Amygdala (tissue), 56 donors: ENCODE measurements around the gene FMNL2.

Experiments used
- DNase-seq, 56 donors: peaks; one replicate each; lab custom pipeline; 2025; lab: John Stamatoyannopoulos, UW

The FMNL2 gene

DNA sequence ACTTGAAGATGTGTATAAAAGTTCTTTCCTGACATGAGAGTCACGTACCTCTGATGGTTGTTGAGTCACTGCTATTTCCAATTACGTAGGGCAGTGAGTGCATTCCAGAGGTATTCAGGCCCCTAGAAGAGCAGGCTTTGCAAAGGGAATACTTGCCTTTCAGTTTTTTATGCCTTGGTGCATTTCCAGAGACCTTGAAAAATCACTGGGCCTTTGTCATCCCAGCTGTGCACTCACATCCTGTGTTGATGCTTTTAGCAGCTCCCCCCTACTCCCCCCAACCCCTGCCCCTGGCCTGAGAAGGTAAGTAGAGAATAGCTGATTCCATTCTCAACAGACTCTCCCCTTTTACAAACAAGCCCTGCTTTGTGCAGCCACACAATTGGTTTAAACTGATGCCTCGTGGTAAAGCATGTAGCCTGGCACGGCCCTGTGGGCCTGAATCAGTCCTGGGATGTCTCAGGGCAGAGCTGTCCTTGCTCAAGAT is 208.1 kb downstream of the FMNL2 start:
- peak in 41 of 56 donors; percentile 6 to 77 (median 42) for DNase-seq

DNA sequence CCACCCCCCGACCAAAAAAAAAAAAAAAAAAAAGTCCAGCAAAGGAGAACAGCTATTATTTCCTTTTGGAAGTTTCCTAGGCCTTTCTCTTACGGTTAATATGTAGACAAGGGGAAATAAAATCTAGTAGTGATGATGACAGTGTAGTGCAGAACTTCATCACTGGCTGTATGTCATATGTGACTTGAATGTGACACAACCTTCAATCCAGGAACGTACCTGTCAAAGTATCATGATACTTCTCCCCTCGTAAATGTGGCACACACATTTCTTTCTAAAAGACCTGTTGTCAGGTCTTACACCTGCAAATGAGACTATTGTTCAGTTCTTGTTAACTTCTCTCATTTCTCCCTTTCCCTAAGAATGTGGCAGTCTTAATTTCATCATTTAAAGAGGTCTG is 208.7 kb downstream of the FMNL2 start:
- DNase-seq: no peak

- DNase-seq: no peak
These were observed 209.7 kb downstream of the FMNL2 start for GRCh38 chr2:152544638-152545037.

DNA sequence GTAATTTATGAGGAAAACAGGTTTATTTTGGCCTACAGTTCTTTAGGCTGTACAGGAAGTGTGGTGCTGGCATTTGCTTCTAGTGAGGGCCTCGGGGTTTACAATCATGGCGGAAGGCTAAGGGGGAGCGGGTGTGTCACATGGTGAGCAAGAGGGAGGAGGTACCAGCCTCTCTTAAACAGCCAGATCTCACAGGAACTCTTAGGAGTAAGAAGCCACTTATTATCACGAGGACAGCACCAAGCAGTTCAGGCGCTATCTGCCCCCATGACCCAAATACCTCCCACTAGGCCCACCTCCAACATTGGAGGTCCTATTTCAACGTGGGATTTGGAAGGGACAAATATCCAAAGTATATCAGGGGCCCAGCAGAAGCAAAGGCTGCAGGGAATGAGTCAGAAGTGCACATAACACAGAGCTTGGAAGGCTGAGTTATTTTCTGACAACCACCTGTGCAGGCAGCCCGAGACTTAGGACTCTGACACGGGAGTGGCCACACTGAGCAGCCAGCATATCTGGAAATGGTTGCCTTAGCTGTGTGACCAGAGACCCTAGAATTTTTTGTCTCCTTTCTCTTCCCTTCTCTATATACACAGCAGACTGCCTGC is 211.4 kb downstream of the FMNL2 start:
- no peak for DNase-seq

DNA sequence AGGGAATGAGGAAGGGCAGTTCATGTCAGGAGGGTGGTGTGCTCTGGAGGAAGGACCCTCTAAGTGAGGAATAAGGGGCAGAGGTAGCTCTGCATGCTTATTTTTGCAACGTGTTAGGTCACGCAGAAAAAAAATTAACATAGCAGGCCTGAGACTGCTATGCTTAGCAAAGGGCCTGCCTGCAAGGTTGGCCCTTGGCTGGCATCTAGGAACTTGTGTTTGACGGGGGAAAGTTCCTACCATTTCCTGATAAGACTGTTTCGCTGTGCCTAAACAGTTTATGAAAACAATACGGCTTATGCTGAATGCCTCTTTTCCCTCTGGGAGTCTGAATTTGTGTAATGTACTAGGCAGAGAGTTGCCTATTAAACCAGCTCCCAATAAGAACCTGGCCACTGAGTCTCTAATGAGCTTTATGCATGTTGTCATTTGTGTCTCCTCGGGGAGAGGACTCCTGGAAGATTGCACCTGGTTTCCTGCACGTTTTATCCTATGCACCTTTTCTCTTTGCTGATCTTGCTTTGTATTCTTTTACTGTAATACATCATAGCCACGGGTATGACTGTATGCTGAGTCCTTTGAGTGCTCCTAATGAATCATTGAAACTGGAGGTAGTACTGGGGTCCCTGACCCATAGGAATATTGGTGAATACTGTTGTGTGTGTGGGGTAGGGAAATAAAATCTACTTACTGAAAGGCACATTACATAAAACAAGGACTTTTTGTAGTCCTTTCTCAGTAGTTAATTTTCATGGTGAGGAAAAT is 213.3 kb downstream of the FMNL2 start:
- no peak for DNase-seq

- no peak for DNase-seq
These were observed 214.0 kb downstream of the FMNL2 start for GRCh38 chr2:152548996-152549395.

- no peak for DNase-seq
These were observed 214.4 kb downstream of the FMNL2 start for GRCh38 chr2:152549423-152549822.

DNA sequence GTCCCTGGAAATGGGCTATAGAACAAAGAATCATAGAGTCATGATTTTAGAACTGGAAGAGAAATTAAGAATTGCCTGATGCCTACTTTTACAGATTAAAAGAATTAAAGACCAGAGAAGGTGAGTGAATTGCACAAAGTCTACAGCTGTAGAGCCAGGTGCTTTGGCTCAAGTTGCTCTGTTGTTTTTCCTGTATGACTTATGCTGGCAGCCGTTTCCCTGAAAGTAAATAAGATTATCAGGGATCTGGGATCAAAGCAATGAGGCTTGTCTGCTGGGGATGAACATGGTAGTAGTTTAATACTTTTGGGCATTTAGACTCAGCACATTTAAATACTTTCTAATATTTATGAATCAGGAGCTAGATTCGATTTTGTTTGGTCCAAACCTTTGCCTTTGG is 215.4 kb downstream of the FMNL2 start:
- no peak for DNase-seq

GRCh38 chr2:152552888-152553287 is 217.9 kb downstream of the FMNL2 start:
- DNase-seq: no peak

DNA sequence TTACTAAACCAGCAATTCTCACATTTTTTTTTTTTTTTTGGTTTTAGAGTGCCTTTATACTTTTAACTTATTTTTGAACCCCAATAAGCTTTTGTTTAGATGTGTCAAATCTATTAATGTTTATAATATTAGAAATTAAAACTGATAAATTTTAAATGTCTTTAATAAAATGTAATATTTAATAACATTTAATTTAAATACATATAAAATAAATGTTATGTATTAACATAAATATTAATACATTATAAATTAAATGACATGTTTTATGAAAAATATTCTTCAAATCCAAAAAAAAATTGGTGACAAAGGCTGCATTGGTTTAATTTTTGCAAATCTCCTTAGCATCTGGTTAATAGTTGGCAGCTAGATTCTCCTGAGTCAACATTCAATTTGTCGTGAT is 218.5 kb downstream of the FMNL2 start:
- no peak for DNase-seq

GRCh38 chr2:152555048-152555447 is 220.1 kb downstream of the FMNL2 start:
- DNase-seq: peak in 1 of 56 donors; percentile 14

- DNase-seq: no peak
These were observed 221.5 kb downstream of the FMNL2 start for GRCh38 chr2:152556506-152556905.

- no peak for DNase-seq
These were observed 222.4 kb downstream of the FMNL2 start for GRCh38 chr2:152557273-152557888.

- peak in 1 of 56 donors; percentile 28 for DNase-seq
These were observed 223.4 kb downstream of the FMNL2 start for GRCh38 chr2:152558158-152558984.

DNA sequence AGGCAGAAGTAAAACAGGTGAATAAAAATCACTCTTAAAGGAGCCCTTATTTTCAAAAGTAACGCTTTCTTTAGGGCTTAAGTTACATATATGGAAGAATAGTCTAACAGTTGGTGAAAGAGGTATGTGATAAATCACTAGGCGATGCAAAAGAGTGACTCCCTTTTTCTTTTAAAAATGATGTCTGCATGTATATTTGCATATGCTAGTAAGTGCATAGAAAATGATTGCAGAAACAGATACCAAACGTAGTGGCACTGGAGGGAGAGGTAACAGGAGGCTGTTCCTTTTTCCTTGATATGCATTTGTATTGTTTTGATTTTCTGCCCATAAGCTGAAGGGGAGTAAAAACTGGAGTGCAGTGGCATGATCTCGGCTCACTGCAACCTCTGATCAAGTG is 224.0 kb downstream of the FMNL2 start:
- no peak for DNase-seq

GRCh38 chr2:152560166-152560565 is 225.2 kb downstream of the FMNL2 start:
- no peak for DNase-seq

DNA sequence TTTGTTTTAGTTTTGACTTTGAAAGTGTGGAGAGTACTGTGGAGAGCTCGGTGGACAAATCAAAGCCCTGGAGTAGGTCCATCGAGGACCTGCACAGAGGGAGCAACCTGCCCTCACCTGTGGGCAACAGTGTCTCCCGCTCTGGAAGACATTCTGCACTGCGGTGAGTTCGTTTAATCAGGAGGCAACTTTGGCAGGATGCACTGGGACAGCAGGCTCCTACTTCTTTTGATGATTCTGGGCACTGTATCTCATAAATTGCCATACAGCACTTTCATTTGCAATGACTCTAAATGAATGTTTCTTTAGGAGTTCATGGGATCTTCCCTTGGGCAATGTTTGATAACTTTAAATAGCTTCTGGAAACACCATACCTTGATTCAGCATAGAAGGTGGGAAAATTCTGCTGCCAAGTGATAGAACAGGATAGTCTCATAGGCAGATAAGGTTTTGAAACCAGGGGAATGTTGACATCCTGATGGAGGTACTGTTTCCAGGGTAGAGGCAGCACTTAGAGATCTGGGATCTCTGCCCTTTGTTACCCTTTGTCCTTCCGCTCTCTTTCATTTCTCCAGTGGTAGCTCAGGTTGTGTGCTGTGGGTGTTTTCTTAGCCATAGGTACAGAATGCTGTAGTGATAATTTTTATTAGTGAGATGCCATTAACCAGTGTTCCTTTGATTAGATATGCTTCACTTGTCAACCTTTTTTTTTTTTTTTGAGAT is 226.1 kb downstream of the FMNL2 start:
- DNase-seq: no peak

DNA sequence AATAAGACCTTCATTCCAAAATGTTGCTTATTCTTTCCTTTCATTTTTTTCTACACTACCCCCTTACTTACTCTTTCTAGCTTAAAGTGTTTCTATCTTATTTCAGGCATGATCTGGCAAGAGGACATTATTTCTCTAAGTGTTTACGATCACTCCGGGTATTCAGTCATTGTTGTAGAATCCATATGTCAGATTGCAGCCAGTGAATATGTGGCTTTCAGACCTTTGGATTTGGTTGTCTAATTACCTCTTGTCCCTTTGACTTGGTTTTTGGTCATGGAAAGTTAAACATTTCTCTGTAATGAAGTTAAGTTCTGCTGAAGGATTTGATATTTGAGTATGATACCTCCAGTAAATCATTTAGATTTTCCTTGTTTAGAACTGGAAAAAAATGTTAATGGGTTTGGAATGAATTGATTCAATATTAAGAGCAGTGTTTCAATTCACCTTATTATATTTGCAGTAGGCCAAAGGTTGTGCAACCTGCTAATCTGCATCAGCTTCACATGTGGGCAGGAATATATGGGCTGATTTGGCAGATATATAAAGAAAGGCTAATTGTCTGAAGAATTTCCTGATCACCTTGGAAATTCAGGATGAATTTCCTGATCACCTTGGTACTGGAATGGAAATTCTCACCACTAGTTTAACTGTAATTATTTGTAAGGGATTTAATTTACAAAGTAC is 227.4 kb downstream of the FMNL2 start:
- no peak for DNase-seq

- no peak for DNase-seq
These were observed 228.8 kb downstream of the FMNL2 start for GRCh38 chr2:152563764-152564163.
